Loucy (cell line): Measurements from ENCODE around the gene CACNB1.

Experiments used
- H2AFZ ChIP-seq: fragments of 200-600 bp; sonication (generic); 2 replicates; pipeline ENCODE4 v1.6.0; 2016; ENCODE audit warnings: antibody characterized with exemption, mild to moderate bottlenecking, low read length, moderate library complexity
- H3F3A ChIP-seq: fragments of 200-600 bp; 2 replicates; pipeline ENCODE4 v1.6.0; 2016; ENCODE audit warnings: antibody characterized with exemption, low read depth, mild to moderate bottlenecking
- H3K27me3 ChIP-seq: fragments of 200-600 bp; sonication (generic); 2 replicates; pipeline ENCODE4 v1.6.1; 2014; ENCODE audit warnings: low read length, mild to moderate bottlenecking; ENCODE audit not compliant: insufficient read depth, poor library complexity, severe bottlenecking
- H3K36me3 ChIP-seq: fragments of 200-600 bp; sonication (generic); 2 replicates; pipeline ENCODE4 v1.6.1; 2016; ENCODE audit warnings: low read length; ENCODE audit not compliant: insufficient read depth
- H3K4me1 ChIP-seq: fragments of 200-600 bp; sonication (generic); 2 replicates; pipeline ENCODE4 v1.5.1; 2014; ENCODE audit warnings: low read length, mild to moderate bottlenecking; ENCODE audit not compliant: insufficient read depth, poor library complexity, severe bottlenecking
- H3K4me2 ChIP-seq: fragments of 200-600 bp; sonication (generic); 2 replicates; pipeline ENCODE4 v1.6.0; 2014; ENCODE audit warnings: antibody characterized with exemption, low read length, low read depth, mild to moderate bottlenecking; ENCODE audit not compliant: poor library complexity, severe bottlenecking
- H3K4me3 ChIP-seq: fragments of 200-600 bp; sonication (generic); 2 replicates; pipeline ENCODE4 v1.5.1; 2014; ENCODE audit warnings: low read length, mild to moderate bottlenecking, mixed read lengths; ENCODE audit not compliant: poor library complexity, severe bottlenecking
- H3K79me2 ChIP-seq: fragments of 200-600 bp; sonication (generic); 2 replicates; pipeline ENCODE4 v1.6.1; 2014; ENCODE audit warnings: low read length; ENCODE audit not compliant: insufficient read depth
- H3K9ac ChIP-seq: fragments of 200-600 bp; sonication (generic); 2 replicates; pipeline ENCODE4 v1.6.0; 2014; ENCODE audit warnings: mild to moderate bottlenecking, low read depth, low read length, moderate library complexity; ENCODE audit not compliant: poor library complexity, severe bottlenecking
- H3K9me2 ChIP-seq: fragments of 200-600 bp; sonication (generic); replicated peaks from 2 replicates; pipeline ENCODE4 v1.6.1; 2016; ENCODE audit warnings: low read depth, low read length, mixed read lengths
- H3K9me3 ChIP-seq: fragments of 200-600 bp; sonication (generic); 2 replicates; pipeline ENCODE4 v1.6.1; 2014; ENCODE audit warnings: mild to moderate bottlenecking, antibody characterized with exemption, low read length, low read depth; ENCODE audit not compliant: insufficient read depth
- H4K20me1 ChIP-seq: fragments of 200-600 bp; sonication (generic); 2 replicates; pipeline ENCODE4 v1.6.0; 2014; ENCODE audit warnings: antibody characterized with exemption, low read length, mild to moderate bottlenecking; ENCODE audit not compliant: insufficient read depth, poor library complexity, severe bottlenecking
- CTCF ChIP-seq: fragments of 200-600 bp; sonication (generic); conservative IDR thresholded peaks from 2 replicates; pipeline ENCODE4 v1.5.1; 2014; ENCODE audit warnings: mild to moderate bottlenecking, antibody characterized with exemption, low read length
- EZH2phosphoT487 ChIP-seq: fragments of 200-600 bp; IDR thresholded peaks from 2 replicates; pipeline ENCODE4 v1.6.1; 2018; ENCODE audit warnings: antibody characterized with exemption, mild to moderate bottlenecking, moderate library complexity, borderline replicate concordance

CACNB1 gene

GRCh38 chr17:39155654-39156053, 41.8 kb downstream of the CACNB1 start:
- no peaks in the 10 kb centered on the region for H4K20me1 ChIP-seq
- no peak overlapping the region for H2AFZ ChIP-seq
- H3K4me2 ChIP-seq = no peak overlapping the region
- TF ChIP-seq EZH2phosphoT487 (no peak), CTCF (no peak)
- H3K79me2 ChIP-seq = no peaks in the 10 kb centered on the region
- H3K4me1 ChIP-seq = peaks cover 23% of the 10 kb centered on the region
- H3K9ac ChIP-seq = no peak overlapping the region
- H3K9me2 ChIP-seq = no peaks in the 10 kb centered on the region
- 0 out of 2 replicates have a peak, but pooled peaks cover 3% of the 10 kb centered on the region for H3F3A ChIP-seq
- no peak overlapping the region for H3K4me3 ChIP-seq
- no peaks in the 10 kb centered on the region for H3K9me3 ChIP-seq
- no peaks in the 10 kb centered on the region for H3K36me3 ChIP-seq
- no peaks in the 10 kb centered on the region for H3K27me3 ChIP-seq

GRCh38 chr17:39153599-39154051, 43.8 kb downstream of the CACNB1 start:
- no peaks in the 10 kb centered on the region for H4K20me1 ChIP-seq
- peak overlapping the region; percentile 87 for H3K4me3 ChIP-seq
- H3K9ac ChIP-seq = peak overlapping the region; percentile 91
- H3K79me2 ChIP-seq = no peaks in the 10 kb centered on the region
- peak overlapping the region; percentile 90 for H2AFZ ChIP-seq
- peaks cover 23% of the 10 kb centered on the region for H3K4me1 ChIP-seq
- no peaks in the 10 kb centered on the region for H3K9me2 ChIP-seq
- H3K4me2 ChIP-seq = peak overlapping the region; percentile 95
- H3F3A ChIP-seq = 0 out of 2 replicates have a peak, but pooled peaks cover 3% of the 10 kb centered on the region
- no peak for TF ChIP-seq EZH2phosphoT487
- no peak for TF ChIP-seq CTCF
- no peaks in the 10 kb centered on the region for H3K36me3 ChIP-seq
- no peaks in the 10 kb centered on the region for H3K27me3 ChIP-seq
- no peaks in the 10 kb centered on the region for H3K9me3 ChIP-seq

- Histone ChIP-seq H3K9ac (peak overlapping the region; percentile 91), H3F3A (0 out of 2 replicates have a peak, but pooled peaks cover 3% of the 10 kb centered on the region), H3K9me2 (no peaks in the 10 kb centered on the region), H3K4me1 (peaks cover 23% of the 10 kb centered on the region), H3K36me3 (no peaks in the 10 kb centered on the region), H3K9me3 (no peaks in the 10 kb centered on the region), H4K20me1 (no peaks in the 10 kb centered on the region), H2AFZ (0 out of 2 replicates have a peak overlapping the region, but pooled peaks have one; percentile 69), H3K79me2 (no peaks in the 10 kb centered on the region), H3K4me2 (peak overlapping the region; percentile 95), H3K4me3 (peak overlapping the region; percentile 87), H3K27me3 (no peaks in the 10 kb centered on the region)
- TF ChIP-seq EZH2phosphoT487 (no peak), CTCF (no peak)
Observed at GRCh38 chr17:39151943-39152818, 45.3 kb downstream of the CACNB1 start.
